MM.1S (cell line): ENCODE data around the gene MAPK7.
A peak's percentile ranks its signal among the peaks of the same experiment; 100 is the strongest.

Experiments
- DNase-seq: peaks from one replicate; pipeline ENCODE4 v3.0.0-alpha.2; 2015
- H2AFZ ChIP-seq: fragments of 300-600 bp; sonication (generic); 2 replicates; pipeline ENCODE4 v1.6.0; 2016; ENCODE audit warnings: antibody characterized with exemption, low read length
- H3F3A ChIP-seq: fragments of 300-600 bp; sonication (generic); 2 replicates; pipeline ENCODE4 v1.6.1; 2016; ENCODE audit warnings: mild to moderate bottlenecking, antibody characterized with exemption, low read length, moderate library complexity, mixed read lengths; ENCODE audit not compliant: insufficient read depth
- H3K27ac ChIP-seq: fragments of 300-600 bp; sonication (generic); 2 replicates; pipeline ENCODE4 v1.5.1; 2016; ENCODE audit warnings: mild to moderate bottlenecking, low read length
- H3K27me3 ChIP-seq: fragments of 300-600 bp; sonication (generic); replicated peaks from 2 replicates; pipeline ENCODE4 v1.6.0; 2016; ENCODE audit warnings: low read length; ENCODE audit not compliant: insufficient read depth
- H3K36me3 ChIP-seq: fragments of 300-600 bp; sonication (generic); replicated peaks from 2 replicates; pipeline ENCODE4 v1.6.1; 2016; ENCODE audit warnings: mild to moderate bottlenecking, low read length, mixed read lengths; ENCODE audit not compliant: insufficient read depth
- H3K4me1 ChIP-seq: fragments of 300-600 bp; sonication (generic); 2 replicates; pipeline ENCODE4 v1.6.1; 2016; ENCODE audit warnings: low read length, mixed read lengths
- H3K4me2 ChIP-seq: fragments of 300-600 bp; sonication (generic); 2 replicates; pipeline ENCODE4 v1.6.0; 2016; ENCODE audit warnings: low read depth, low read length
- H3K4me3 ChIP-seq: fragments of 300-600 bp; sonication (generic); 2 replicates; pipeline ENCODE4 v1.5.1; 2016; ENCODE audit warnings: low read length, mixed read lengths
- H3K79me2 ChIP-seq: fragments of 300-600 bp; sonication (generic); 2 replicates; pipeline ENCODE4 v1.6.1; 2016; ENCODE audit warnings: mixed run types, low read length, mixed read lengths
- H3K9ac ChIP-seq: fragments of 300-600 bp; sonication (generic); 2 replicates; pipeline ENCODE4 v1.6.1; 2016; ENCODE audit warnings: low read length, mixed read lengths
- H3K9me2 ChIP-seq: fragments of 300-600 bp; sonication (generic); replicated peaks from 2 replicates; pipeline ENCODE4 v1.6.1; 2016; ENCODE audit warnings: mild to moderate bottlenecking, low read length, mixed read lengths; ENCODE audit not compliant: insufficient read depth
- H3K9me3 ChIP-seq: fragments of 300-600 bp; sonication (generic); replicated peaks from 2 replicates; pipeline ENCODE4 v1.6.1; 2016; ENCODE audit warnings: mild to moderate bottlenecking, low read length, mixed read lengths; ENCODE audit not compliant: insufficient read depth
- H4K20me1 ChIP-seq: fragments of 300-600 bp; sonication (generic); 2 replicates; pipeline ENCODE4 v1.6.1; 2016; ENCODE audit warnings: mild to moderate bottlenecking, low read length, moderate library complexity, mixed read lengths; ENCODE audit not compliant: insufficient read depth
- EZH2 ChIP-seq: fragments of 300-600 bp; sonication (generic); optimal IDR thresholded peaks from 2 replicates; pipeline ENCODE3; 2017; ENCODE audit warnings: low read depth, mild to moderate bottlenecking, antibody characterized with exemption, low read length, mixed read lengths
- EZH2phosphoT487 ChIP-seq: fragments of 300-600 bp; sonication (generic); IDR thresholded peaks from 2 replicates; pipeline ENCODE4 v1.6.1; 2018; ENCODE audit warnings: antibody characterized with exemption, low read length
- TF ChIP-seq, protein P1 (sequence below): fragments of 300-600 bp; sonication (generic); IDR thresholded peaks from 2 replicates; pipeline ENCODE4 v1.5.1; 2016; ENCODE audit warnings: antibody characterized with exemption, low read length, mixed read lengths

MAPK7 gene

DNA sequence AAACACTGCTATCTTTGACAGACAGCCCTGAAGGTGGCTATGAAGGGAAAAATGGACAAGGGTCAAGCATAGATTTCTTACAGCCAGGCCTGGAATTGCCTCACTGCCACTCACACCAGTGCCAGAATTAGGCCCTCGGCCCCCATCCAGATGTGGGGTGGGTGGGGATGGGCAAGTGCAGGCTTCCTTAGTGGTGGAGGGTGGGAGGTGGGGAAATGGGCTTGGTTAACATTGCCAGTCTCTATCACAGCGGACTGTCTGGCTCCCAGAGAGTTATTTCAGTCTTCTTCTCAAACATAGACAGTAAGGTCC lies 40.6 kb upstream of the MAPK7 start:
- no peaks in the 10 kb centered on the region for H4K20me1 ChIP-seq

DNA sequence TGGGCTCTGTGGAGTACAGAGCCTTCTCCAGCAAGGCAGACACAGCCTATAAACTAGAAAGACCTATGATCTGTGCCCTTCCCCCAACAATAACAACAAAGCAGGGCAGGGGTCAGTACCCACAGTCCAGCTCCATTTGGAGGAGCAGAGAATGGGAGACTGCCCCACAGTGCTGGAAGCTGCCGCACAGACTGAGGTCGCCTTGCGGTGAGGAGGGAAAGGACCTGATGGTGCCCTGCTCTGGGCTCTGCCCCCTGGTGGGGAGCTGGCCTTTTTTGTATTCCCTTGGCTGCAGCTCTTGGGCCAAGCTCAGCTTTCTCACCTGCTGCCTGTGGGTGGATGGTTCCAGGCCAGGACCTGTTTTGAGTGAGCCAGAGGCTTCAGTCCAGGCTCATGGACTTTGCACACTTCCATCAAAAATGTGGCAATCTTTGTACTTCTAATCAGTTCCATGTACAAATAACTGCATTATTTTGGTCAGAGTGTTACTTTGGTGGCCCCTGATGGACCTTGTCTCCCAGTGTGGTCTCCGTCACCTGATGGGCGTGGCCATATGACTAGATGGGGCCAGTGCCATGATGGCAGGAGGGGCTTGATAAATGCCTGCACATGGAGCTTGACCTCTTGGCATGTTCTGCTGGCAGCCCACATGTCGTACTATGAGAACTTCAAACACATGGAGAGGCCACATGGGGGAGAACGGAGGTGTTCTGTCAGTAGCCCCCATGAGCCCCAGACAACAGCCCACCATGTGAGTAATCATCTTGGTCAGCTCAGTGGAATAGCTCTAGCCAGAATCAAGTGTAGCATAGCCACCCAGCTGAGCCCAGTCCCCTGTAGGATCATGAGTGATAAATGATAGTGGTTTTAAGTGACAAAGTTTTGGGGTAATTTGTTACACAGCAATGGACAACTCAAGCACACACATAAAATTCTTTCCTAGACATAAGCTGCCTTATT lies 40.0 kb upstream of the MAPK7 start:
- Histone ChIP-seq H2AFZ (no peak overlapping the region), H3K27me3 (no peaks in the 10 kb centered on the region), H3K9ac (no peak overlapping the region), H4K20me1 (no peaks in the 10 kb centered on the region), H3K4me3 (no peak overlapping the region), H3K27ac (no peak overlapping the region), H3F3A (no peaks in the 10 kb centered on the region), H3K9me3 (no peaks in the 10 kb centered on the region), H3K36me3 (no peaks in the 10 kb centered on the region), H3K4me1 (no peaks in the 10 kb centered on the region), H3K79me2 (no peaks in the 10 kb centered on the region), H3K9me2 (no peaks in the 10 kb centered on the region), H3K4me2 (no peak overlapping the region)
- TF ChIP-seq EZH2: no peak
- TF ChIP-seq, protein P1, sequence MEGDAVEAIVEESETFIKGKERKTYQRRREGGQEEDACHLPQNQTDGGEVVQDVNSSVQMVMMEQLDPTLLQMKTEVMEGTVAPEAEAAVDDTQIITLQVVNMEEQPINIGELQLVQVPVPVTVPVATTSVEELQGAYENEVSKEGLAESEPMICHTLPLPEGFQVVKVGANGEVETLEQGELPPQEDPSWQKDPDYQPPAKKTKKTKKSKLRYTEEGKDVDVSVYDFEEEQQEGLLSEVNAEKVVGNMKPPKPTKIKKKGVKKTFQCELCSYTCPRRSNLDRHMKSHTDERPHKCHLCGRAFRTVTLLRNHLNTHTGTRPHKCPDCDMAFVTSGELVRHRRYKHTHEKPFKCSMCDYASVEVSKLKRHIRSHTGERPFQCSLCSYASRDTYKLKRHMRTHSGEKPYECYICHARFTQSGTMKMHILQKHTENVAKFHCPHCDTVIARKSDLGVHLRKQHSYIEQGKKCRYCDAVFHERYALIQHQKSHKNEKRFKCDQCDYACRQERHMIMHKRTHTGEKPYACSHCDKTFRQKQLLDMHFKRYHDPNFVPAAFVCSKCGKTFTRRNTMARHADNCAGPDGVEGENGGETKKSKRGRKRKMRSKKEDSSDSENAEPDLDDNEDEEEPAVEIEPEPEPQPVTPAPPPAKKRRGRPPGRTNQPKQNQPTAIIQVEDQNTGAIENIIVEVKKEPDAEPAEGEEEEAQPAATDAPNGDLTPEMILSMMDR: peak; percentile 62
- no peak for TF ChIP-seq EZH2phosphoT487
- DNase-seq: peak; percentile 68

More for the DNA sequence above, 40.6 kb upstream of the MAPK7 start:
- Histone ChIP-seq H3K9ac (no peak overlapping the region), H3K9me2 (no peaks in the 10 kb centered on the region), H3F3A (no peaks in the 10 kb centered on the region), H3K27ac (no peak overlapping the region), H2AFZ (no peak overlapping the region), H3K4me1 (no peaks in the 10 kb centered on the region), H3K27me3 (no peaks in the 10 kb centered on the region), H3K4me3 (no peak overlapping the region), H3K79me2 (no peaks in the 10 kb centered on the region), H3K9me3 (no peaks in the 10 kb centered on the region), H3K36me3 (no peaks in the 10 kb centered on the region), H3K4me2 (no peak overlapping the region)
- DNase-seq: no peak
- TF ChIP-seq EZH2 (no peak), EZH2phosphoT487 (no peak)
- TF ChIP-seq, protein P1: no peak

DNA sequence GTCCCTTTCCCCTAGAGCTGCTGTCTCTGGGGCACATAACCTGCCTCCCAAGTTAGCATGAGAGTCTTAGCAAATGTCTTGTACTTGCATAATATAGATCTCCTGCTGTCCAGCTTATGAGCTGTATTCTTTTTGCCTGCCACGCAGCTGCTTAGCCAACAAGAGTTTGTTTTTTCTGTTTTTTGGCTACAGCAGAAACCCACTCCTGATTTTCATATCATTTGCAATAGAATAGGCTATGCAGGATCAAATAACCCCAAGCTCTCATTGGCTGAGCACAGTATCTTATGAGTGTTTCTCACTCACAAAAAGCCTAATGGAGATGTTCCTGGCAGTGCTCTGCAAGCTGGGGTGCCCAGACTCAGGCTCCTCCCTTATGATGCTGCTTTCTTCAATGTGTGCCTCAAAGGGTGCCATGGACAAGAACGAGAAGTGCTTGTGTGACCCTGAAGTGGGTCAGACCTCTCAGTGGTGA lies 38.9 kb upstream of the MAPK7 start:
- Histone ChIP-seq H2AFZ (no peak overlapping the region), H3K4me2 (no peak overlapping the region), H3K27ac (no peak overlapping the region), H3F3A (no peaks in the 10 kb centered on the region), H4K20me1 (no peaks in the 10 kb centered on the region), H3K9ac (no peak overlapping the region), H3K79me2 (no peaks in the 10 kb centered on the region), H3K36me3 (no peaks in the 10 kb centered on the region), H3K9me3 (no peaks in the 10 kb centered on the region), H3K4me3 (no peak overlapping the region), H3K9me2 (no peaks in the 10 kb centered on the region), H3K27me3 (no peaks in the 10 kb centered on the region), H3K4me1 (no peaks in the 10 kb centered on the region)
- DNase-seq: no peak
- TF ChIP-seq EZH2 (no peak), EZH2phosphoT487 (no peak)
- TF ChIP-seq, protein P1: no peak
